ENCODE measurements around the gene TTLL10.

Gene TTLL10

GRCh38 chr1:1223891-1224290 lies 50.2 kb downstream of the TTLL10 start:
- DNase-seq: no peak

GRCh38 chr1:1225238-1225845 lies 51.7 kb downstream of the TTLL10 start:
- DNase-seq: no peak

- DNase-seq: no peak
Measured at GRCh38 chr1:1225913-1226312, 52.2 kb downstream of the TTLL10 start.

GRCh38 chr1:1226566-1227362 lies 53.1 kb downstream of the TTLL10 start:
- DNase-seq: no peak

- DNase-seq: no peak
Measured at GRCh38 chr1:1227386-1227785, 53.7 kb downstream of the TTLL10 start.

- no peak for DNase-seq
Measured at GRCh38 chr1:1228187-1228586, 54.5 kb downstream of the TTLL10 start.

GRCh38 chr1:1228596-1229321 lies 55.1 kb downstream of the TTLL10 start:
- DNase-seq: no peak

- DNase-seq: no peak
Measured at GRCh38 chr1:1229770-1230169, 56.1 kb downstream of the TTLL10 start.

- peak; percentile 65 for DNase-seq
Measured at GRCh38 chr1:1230656-1231399, 57.1 kb downstream of the TTLL10 start.

- DNase-seq: peak; percentile 98
Measured at GRCh38 chr1:1231400-1232207, 57.9 kb downstream of the TTLL10 start, which contains the start of gene SDF4. TSS of gene SDF4 (minus strand) at chr1:1232001. CDS start at chr1:1228772, 3,229 bp downstream.

- DNase-seq: no peak
Measured at GRCh38 chr1:1232208-1232795, 58.6 kb downstream of the TTLL10 start, which contains the start of gene B3GALT6. TSS of gene B3GALT6 (plus strand) at chr1:1232237. CDS start at chr1:1232279, 42 bp downstream.

GRCh38 chr1:1232796-1233566 lies 59.3 kb downstream of the TTLL10 start:
- no peak for DNase-seq

GRCh38 chr1:1233567-1233892 lies 59.9 kb downstream of the TTLL10 start:
- no peak for DNase-seq

- DNase-seq: no peak
Measured at GRCh38 chr1:1234180-1234808, 60.6 kb downstream of the TTLL10 start.

- DNase-seq: no peak
Measured at GRCh38 chr1:1235016-1235744, 61.5 kb downstream of the TTLL10 start.

GRCh38 chr1:1236176-1236763 lies 62.6 kb downstream of the TTLL10 start:
- DNase-seq: no peak

- DNase-seq: no peak
Measured at GRCh38 chr1:1236945-1237873, 63.5 kb downstream of the TTLL10 start.

Data from HCEC 1CT (cell line).